PC-3 (cell line): ENCODE measurements around the gene SDC1.

Experiments used
- CTCF ChIP-seq: fragments of 300-600 bp; sonication (generic); conservative IDR thresholded peaks from 2 replicates; pipeline ENCODE4 v1.5.1; 2017; ENCODE audit warnings: antibody characterized with exemption, low read depth, mild to moderate bottlenecking, low read length
- EZH2 ChIP-seq: fragments of 300-600 bp; sonication (generic); IDR thresholded peaks from one replicate; pipeline ENCODE4 v1.6.1; 2017; ENCODE audit warnings: antibody characterized with exemption, mild to moderate bottlenecking, low read length; ENCODE audit not compliant: unreplicated experiment

- TF ChIP-seq CTCF, result no peak
- TF ChIP-seq EZH2, result no peak
Observed at GRCh38 chr2:20192781-20193180, 32.1 kb downstream of the SDC1 start.
